ENCODE data around the gene RNU5B-1.

Gene RNU5B-1

DNA sequence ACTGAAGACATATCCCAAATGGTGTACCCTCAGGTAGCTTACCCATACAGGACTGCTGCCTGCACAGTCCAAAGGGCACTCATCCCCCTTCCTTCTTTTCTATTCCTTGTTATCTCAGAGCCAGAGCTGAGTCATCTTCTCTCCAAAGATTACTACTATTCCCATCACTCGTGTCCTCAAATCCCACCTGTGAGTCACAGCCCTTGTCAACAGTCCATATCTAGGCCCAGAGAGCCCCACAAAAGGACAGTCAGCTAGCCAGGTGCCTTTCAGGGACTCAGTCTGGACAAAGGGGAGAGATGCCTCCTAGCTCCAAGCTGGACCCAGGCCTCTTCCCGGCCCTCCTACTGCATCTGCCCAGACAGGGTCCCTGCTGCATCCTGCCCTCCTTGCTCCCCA, 28.8 kb upstream of the RNU5B-1 start:
- Histone ChIP-seq H3K27ac (ENCODE audit: low read depth, low read length) (no peak overlapping the region), H4K20me1 (ENCODE audit: low read depth, low read length) (no peaks in the 10 kb centered on the region), H3K27me3 (ENCODE audit: low read length) (no peaks in the 10 kb centered on the region), H3K9me2 (replicated peaks; ENCODE audit: insufficient read depth, low read length) (no peaks in the 10 kb centered on the region), H3K79me2 (ENCODE audit: insufficient read depth, low read length) (no peaks in the 10 kb centered on the region), H3K9ac (ENCODE audit: low read length) (no peak overlapping the region), H3K4me3 (ENCODE audit: insufficient read depth, low read length, poor library complexity, severe bottlenecking) (no peak overlapping the region), H2AFZ (ENCODE audit: low read depth, low read length, severe bottlenecking) (no peak overlapping the region), H3K9me3 (ENCODE audit: insufficient read depth, low read length) (no peaks in the 10 kb centered on the region), H3K4me2 (ENCODE audit: low read depth, low read length, poor library complexity, severe bottlenecking) (no peak overlapping the region), H3F3A (ENCODE audit: insufficient read depth) (no peaks in the 10 kb centered on the region), H3K36me3 (ENCODE audit: low read length) (no peaks in the 10 kb centered on the region)
- no peak for TF ChIP-seq EZH2phosphoT487 (conservative IDR thresholded peaks at IDR 0.05; ENCODE audit: low read length)
- TF ChIP-seq, protein P1, sequence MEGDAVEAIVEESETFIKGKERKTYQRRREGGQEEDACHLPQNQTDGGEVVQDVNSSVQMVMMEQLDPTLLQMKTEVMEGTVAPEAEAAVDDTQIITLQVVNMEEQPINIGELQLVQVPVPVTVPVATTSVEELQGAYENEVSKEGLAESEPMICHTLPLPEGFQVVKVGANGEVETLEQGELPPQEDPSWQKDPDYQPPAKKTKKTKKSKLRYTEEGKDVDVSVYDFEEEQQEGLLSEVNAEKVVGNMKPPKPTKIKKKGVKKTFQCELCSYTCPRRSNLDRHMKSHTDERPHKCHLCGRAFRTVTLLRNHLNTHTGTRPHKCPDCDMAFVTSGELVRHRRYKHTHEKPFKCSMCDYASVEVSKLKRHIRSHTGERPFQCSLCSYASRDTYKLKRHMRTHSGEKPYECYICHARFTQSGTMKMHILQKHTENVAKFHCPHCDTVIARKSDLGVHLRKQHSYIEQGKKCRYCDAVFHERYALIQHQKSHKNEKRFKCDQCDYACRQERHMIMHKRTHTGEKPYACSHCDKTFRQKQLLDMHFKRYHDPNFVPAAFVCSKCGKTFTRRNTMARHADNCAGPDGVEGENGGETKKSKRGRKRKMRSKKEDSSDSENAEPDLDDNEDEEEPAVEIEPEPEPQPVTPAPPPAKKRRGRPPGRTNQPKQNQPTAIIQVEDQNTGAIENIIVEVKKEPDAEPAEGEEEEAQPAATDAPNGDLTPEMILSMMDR (IDR thresholded peaks at IDR 0.05; ENCODE audit: insufficient read depth, low read length, poor library complexity, severe bottlenecking): no peak

DNA sequence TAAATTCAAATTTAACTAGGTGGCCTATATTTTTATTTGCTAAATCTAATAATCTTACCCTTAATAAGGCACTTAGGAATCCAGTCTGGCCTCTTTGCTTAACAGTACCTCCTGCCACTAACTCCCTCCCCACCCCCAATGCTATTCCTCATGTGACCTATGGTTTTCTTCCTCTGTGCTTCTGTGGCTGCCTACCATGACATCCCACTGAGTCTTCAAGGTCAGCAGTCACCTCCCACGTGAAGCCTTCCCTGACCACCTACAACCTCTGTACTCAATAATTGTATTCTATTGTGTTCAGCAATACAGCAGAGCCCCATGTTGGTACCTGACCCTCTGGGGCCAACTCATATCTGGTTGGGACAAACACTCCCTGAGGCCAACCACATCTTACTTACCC, 27.5 kb upstream of the RNU5B-1 start:
- Histone ChIP-seq H3K27ac (ENCODE audit: low read depth, low read length) (no peak overlapping the region), H3K79me2 (ENCODE audit: insufficient read depth, low read length) (no peaks in the 10 kb centered on the region)
- no peak for TF ChIP-seq EZH2phosphoT487 (conservative IDR thresholded peaks at IDR 0.05; ENCODE audit: low read length)
- TF ChIP-seq, protein P1 (IDR thresholded peaks at IDR 0.05; ENCODE audit: insufficient read depth, low read length, poor library complexity, severe bottlenecking): no peak

DNA sequence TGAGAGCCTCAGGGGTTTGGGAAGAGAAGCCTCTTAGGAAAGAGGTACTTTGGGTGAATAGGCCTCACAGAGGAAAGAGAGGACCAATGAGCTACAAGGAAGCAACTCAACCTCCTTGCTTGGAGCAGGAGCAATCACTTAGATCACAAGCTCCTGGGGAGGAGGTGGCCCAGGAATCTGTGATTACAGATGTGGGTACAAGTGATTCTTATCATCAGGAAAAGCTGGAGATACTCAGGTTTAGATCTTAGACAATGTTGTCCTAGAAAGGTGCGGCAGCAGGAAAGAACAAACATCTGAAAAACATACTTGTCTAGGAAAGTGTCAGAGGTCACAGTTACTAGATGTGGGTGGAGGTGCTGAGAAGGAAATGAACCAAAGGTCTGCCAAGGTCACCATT, 26.0 kb upstream of the RNU5B-1 start:
- Histone ChIP-seq H3K79me2 (ENCODE audit: insufficient read depth, low read length) (no peaks in the 10 kb centered on the region), H3K27me3 (ENCODE audit: low read length) (no peaks in the 10 kb centered on the region), H4K20me1 (ENCODE audit: low read depth, low read length) (no peaks in the 10 kb centered on the region), H3K9me2 (replicated peaks; ENCODE audit: insufficient read depth, low read length) (no peaks in the 10 kb centered on the region), H3K27ac (ENCODE audit: low read depth, low read length) (no peak overlapping the region), H3K9ac (ENCODE audit: low read length) (no peak overlapping the region), H3K4me2 (ENCODE audit: low read depth, low read length, poor library complexity, severe bottlenecking) (no peak overlapping the region), H3F3A (ENCODE audit: insufficient read depth) (no peaks in the 10 kb centered on the region), H3K4me3 (ENCODE audit: insufficient read depth, low read length, poor library complexity, severe bottlenecking) (no peak overlapping the region), H3K36me3 (ENCODE audit: low read length) (no peaks in the 10 kb centered on the region), H2AFZ (ENCODE audit: low read depth, low read length, severe bottlenecking) (no peak overlapping the region), H3K9me3 (ENCODE audit: insufficient read depth, low read length) (no peaks in the 10 kb centered on the region)
- TF ChIP-seq, protein P1 (IDR thresholded peaks at IDR 0.05; ENCODE audit: insufficient read depth, low read length, poor library complexity, severe bottlenecking): no peak
- no peak for TF ChIP-seq EZH2phosphoT487 (conservative IDR thresholded peaks at IDR 0.05; ENCODE audit: low read length)

More for the DNA sequence above, 27.5 kb upstream of the RNU5B-1 start:
- H3K4me3 ChIP-seq (ENCODE audit: insufficient read depth, low read length, poor library complexity, severe bottlenecking): no peak overlapping the region
- no peaks in the 10 kb centered on the region for H3K36me3 ChIP-seq (ENCODE audit: low read length)
- H3K9me3 ChIP-seq (ENCODE audit: insufficient read depth, low read length): no peaks in the 10 kb centered on the region
- H3K27me3 ChIP-seq (ENCODE audit: low read length): no peaks in the 10 kb centered on the region
- H4K20me1 ChIP-seq (ENCODE audit: low read depth, low read length): no peaks in the 10 kb centered on the region
- H3F3A ChIP-seq (ENCODE audit: insufficient read depth): no peaks in the 10 kb centered on the region
- no peak overlapping the region for H3K4me2 ChIP-seq (ENCODE audit: low read depth, low read length, poor library complexity, severe bottlenecking)
- no peak overlapping the region for H2AFZ ChIP-seq (ENCODE audit: low read depth, low read length, severe bottlenecking)
- no peak overlapping the region for H3K9ac ChIP-seq (ENCODE audit: low read length)
- H3K9me2 ChIP-seq (replicated peaks; ENCODE audit: insufficient read depth, low read length): no peaks in the 10 kb centered on the region

Data from SU-DHL-6 (cell line).